Breast epithelium (tissue), 4 donors: ENCODE results near the gene HSPB7. TPM values are rescaled to one million over a fixed set of nuclear protein-coding genes. Genes with fewer than 3 reads are reported as not detected.
A peak's percentile ranks its signal among the peaks of the same experiment; 100 is the strongest.

ENCODE experiments used
- DNase-seq, 2 donors: peaks; one replicate each; pipeline ENCODE4 v3.0.0-alpha.2; 2019; ENCODE audit warnings: low spot score in 2 of 2
- H3K27ac ChIP-seq, 2 donors: fragments of 200-600 bp; sonication (generic) in 1 of 2; one replicate each; pipeline ENCODE4 v1.5.1; 2016 to 2019; ENCODE audit warnings: mild to moderate bottlenecking in 1 of 2
- H3K27me3 ChIP-seq, 2 donors: fragments of 200-600 bp; sonication (generic) in 1 of 2; one replicate each; pipeline versions ENCODE4 v1.5.1 to v1.6.0; 2017 to 2019; ENCODE audit warnings: control low read depth in 1 of 2, mild to moderate bottlenecking in 1 of 2
- H3K36me3 ChIP-seq: fragments of 200-600 bp; one replicate; pipeline ENCODE4 v1.5.1; 2019
- H3K4me1 ChIP-seq, 2 donors: fragments of 200-600 bp; sonication (generic); one replicate each; pipeline ENCODE4 v1.5.1; 2016 to 2019; ENCODE audit warnings: control low read depth in 1 of 2
- H3K4me3 ChIP-seq, 3 donors: fragments of 200-600 bp; sonication (generic); 1 replicate in 2 of 3; 2 replicates in 1 of 3; pipeline ENCODE4 v1.5.1; 2016 to 2019; ENCODE audit warnings: mild to moderate bottlenecking in 3 of 3, moderate library complexity in 2 of 3
- H3K9me3 ChIP-seq, 2 donors: fragments of 200-600 bp; sonication (generic) in 1 of 2; one replicate each; pipeline ENCODE4 v1.5.1; 2016 to 2019; ENCODE audit warnings: control low read depth in 1 of 2
- CTCF ChIP-seq, 3 donors: fragments of 450-650 bp; IDR thresholded peaks; one replicate each; pipeline ENCODE4 v1.5.1; 2016 to 2017; ENCODE audit warnings: antibody characterized with exemption in 3 of 3, mild to moderate bottlenecking in 3 of 3, moderate library complexity in 3 of 3
- POLR2A ChIP-seq: fragments of 450-650 bp; IDR thresholded peaks from one replicate; pipeline ENCODE4 v1.6.1; 2016; ENCODE audit warnings: antibody characterized with exemption, mild to moderate bottlenecking, moderate library complexity
- POLR2AphosphoS5 ChIP-seq, 3 donors: sonication (generic); formaldehyde crosslinking; IDR thresholded peaks; one replicate each; pipeline ENCODE4 v1.6.1; 2017; ENCODE audit warnings: antibody characterized with exemption in 3 of 3
- intact Hi-C: fragments of 100-400 bp; cut with DNase I; formaldehyde crosslinking; loops from one replicate; pipeline ENCODE4 v1.15.1; 2023; ENCODE audit warnings: low total_unique reads
- total RNA-seq, 3 donors: library from RNA; depleted of rRNA; stranded (reverse); fragments of >200 nt; gene quantifications; one replicate each; pipeline ENCODE4 v1.1.0, GENCODE V29; 2016

The HSPB7 gene
- total RNA-seq, 3 donors from 2014 or later = 8.8 to 183 (median 19.0) TPM

GRCh38 chr1:15970911-15971310 lies 46.9 kb downstream of the HSPB7 start:
- DNase-seq = no peak
- intact Hi-C loops = no loop called here
- TF ChIP-seq POLR2A (no peak), POLR2AphosphoS5 (IDR thresholded peaks at IDR 0.05) (no peak), CTCF (IDR thresholded peaks at IDR 0.05) (no peak)
- Histone ChIP-seq H3K4me3 (no peak overlapping the region), H3K9me3 (no peaks in the 10 kb centered on the region), H3K4me1 (no peaks in the 10 kb centered on the region), H3K27ac (no peak overlapping the region), H3K36me3 (no peaks in the 10 kb centered on the region), H3K27me3 (no peaks in the 10 kb centered on the region)

GRCh38 chr1:15969321-15969880 lies 48.4 kb downstream of the HSPB7 start:
- no peaks in the 10 kb centered on the region for H3K4me1 ChIP-seq
- peak in 1 of 2 donors; percentile 40 for DNase-seq
- intact Hi-C loops = no loop called here
- H3K9me3 ChIP-seq = no peaks in the 10 kb centered on the region
- TF ChIP-seq CTCF (IDR thresholded peaks at IDR 0.05) = no peak
- no peak for TF ChIP-seq POLR2AphosphoS5 (IDR thresholded peaks at IDR 0.05)
- TF ChIP-seq POLR2A = no peak
- H3K4me3 ChIP-seq = no peak overlapping the region
- no peak overlapping the region for H3K27ac ChIP-seq
- no peaks in the 10 kb centered on the region for H3K27me3 ChIP-seq
- no peaks in the 10 kb centered on the region for H3K36me3 ChIP-seq

- no peaks in the 10 kb centered on the region for H3K36me3 ChIP-seq
- H3K4me1 ChIP-seq = no peaks in the 10 kb centered on the region
- H3K27ac ChIP-seq = no peak overlapping the region
- no peaks in the 10 kb centered on the region for H3K9me3 ChIP-seq
- peak in 1 of 2 donors; percentile 1 for DNase-seq
- intact Hi-C loops = no loop called here
- H3K4me3 ChIP-seq = no peak overlapping the region
- no peaks in the 10 kb centered on the region for H3K27me3 ChIP-seq
- TF ChIP-seq POLR2A (no peak), POLR2AphosphoS5 (IDR thresholded peaks at IDR 0.05) (no peak), CTCF (IDR thresholded peaks at IDR 0.05) (no peak)
Observed at GRCh38 chr1:15968172-15968571, 49.7 kb downstream of the HSPB7 start.

- H3K27ac ChIP-seq = peak overlapping the region in 1 of 2 donors; percentile 25
- no peaks in the 10 kb centered on the region for H3K4me1 ChIP-seq
- TF ChIP-seq CTCF (IDR thresholded peaks at IDR 0.05) = no peak
- no peak for TF ChIP-seq POLR2A
- TF ChIP-seq POLR2AphosphoS5 (IDR thresholded peaks at IDR 0.05) = no peak
- no peak overlapping the region for H3K4me3 ChIP-seq
- H3K27me3 ChIP-seq = no peaks in the 10 kb centered on the region
- intact Hi-C loops = no loop called here
- no peaks in the 10 kb centered on the region for H3K9me3 ChIP-seq
- peak in 1 of 2 donors; percentile 27 for DNase-seq
- no peaks in the 10 kb centered on the region for H3K36me3 ChIP-seq
Observed at GRCh38 chr1:15966956-15967344, 50.9 kb downstream of the HSPB7 start.

GRCh38 chr1:15966081-15966955 lies 51.5 kb downstream of the HSPB7 start:
- peak in 1 of 2 donors; percentile 28 for DNase-seq
- Histone ChIP-seq H3K36me3 (no peaks in the 10 kb centered on the region), H3K4me1 (no peaks in the 10 kb centered on the region), H3K4me3 (peak overlapping the region in 1 of 3 donors; percentile 35), H3K27me3 (no peaks in the 10 kb centered on the region), H3K9me3 (no peaks in the 10 kb centered on the region), H3K27ac (peak overlapping the region; percentile 46 to 73)
- intact Hi-C loops = no loop called here
- no peak for TF ChIP-seq POLR2A
- TF ChIP-seq POLR2AphosphoS5 (IDR thresholded peaks at IDR 0.05) = no peak
- TF ChIP-seq CTCF (IDR thresholded peaks at IDR 0.05) = no peak
